MCF 10A (cell line): ENCODE data around the gene UBE2E1. TPM values are rescaled to one million over a fixed set of nuclear protein-coding genes. Genes with fewer than 3 reads are reported as not detected.
A peak's percentile ranks its signal among the peaks of the same experiment; 100 is the strongest.

ENCODE experiments used
- BruUV-seq: library from RNA; stranded (reverse); fragments of 400-500 nt; replicated peaks from 2 replicates; lab custom pipeline; 2021; lab: Mats Ljungman, UMichigan
- CTCF ChIA-PET: fragments of 300-600 bp; sonication (Branson Sonifier 250); formaldehyde crosslinking; extraction: SDS; loops from one replicate; lab custom pipeline; 2021; ENCODE audit warnings: antibody characterized with exemption, inconsistent platforms; lab: Yijun Ruan, JAX
- POLR2A ChIA-PET: fragments of 300-600, 350-650 bp; sonication (Branson Sonifier 250); formaldehyde crosslinking; extraction: SDS; loops from one replicate; lab custom pipeline; 2020; ENCODE audit warnings: antibody characterized with exemption, inconsistent platforms; lab: Yijun Ruan, JAX
- DNase-seq: peaks from one replicate; pipeline ENCODE4 v3.0.0-alpha.2; 2018; ENCODE audit not compliant: unreplicated experiment
- H3K27ac Mint-ChIP-seq: one replicate; pipeline ENCODE4 v1.8.0; 2022; ENCODE audit warnings: mild to moderate bottlenecking, low read depth, mixed read lengths; ENCODE audit not compliant: unreplicated experiment
- H3K27me3 Mint-ChIP-seq: one replicate; pipeline ENCODE4 v1.8.0; 2022; ENCODE audit warnings: mixed read lengths; ENCODE audit not compliant: insufficient read depth, unreplicated experiment
- H3K36me3 Mint-ChIP-seq: one replicate; pipeline ENCODE4 v1.8.0; 2022; ENCODE audit warnings: mild to moderate bottlenecking, moderate library complexity, mixed read lengths; ENCODE audit not compliant: insufficient read depth, unreplicated experiment
- H3K4me1 Mint-ChIP-seq: one replicate; pipeline ENCODE4 v1.8.0; 2022; ENCODE audit warnings: mixed read lengths; ENCODE audit not compliant: insufficient read depth, unreplicated experiment
- H3K4me3 Mint-ChIP-seq: one replicate; pipeline ENCODE4 v1.8.0; 2022; ENCODE audit warnings: mild to moderate bottlenecking, moderate library complexity, mixed read lengths; ENCODE audit not compliant: unreplicated experiment
- H3K9me3 Mint-ChIP-seq: one replicate; pipeline ENCODE4 v1.8.0; 2022; ENCODE audit warnings: mixed read lengths; ENCODE audit not compliant: unreplicated experiment
- intact Hi-C: fragments of 100-400 bp; cut with micrococcal nuclease; formaldehyde crosslinking; loops from 2 replicates; pipeline ENCODE4 v1.14.1; 2022
- total RNA-seq: library from RNA; stranded (reverse); gene quantifications from 2 replicates; pipeline ENCODE4 v1.2.3, GENCODE V29; 2022
- TF ChIP-seq, protein P1 (sequence below): fragments of 200-600 bp; IDR thresholded peaks from one replicate; pipeline ENCODE4 v1.8.0; 2022; ENCODE audit warnings: antibody characterized with exemption, mild to moderate bottlenecking; ENCODE audit not compliant: unreplicated experiment

UBE2E1 gene
- total RNA-seq, 1 experiment from 2014 or later = 128 TPM

DNA sequence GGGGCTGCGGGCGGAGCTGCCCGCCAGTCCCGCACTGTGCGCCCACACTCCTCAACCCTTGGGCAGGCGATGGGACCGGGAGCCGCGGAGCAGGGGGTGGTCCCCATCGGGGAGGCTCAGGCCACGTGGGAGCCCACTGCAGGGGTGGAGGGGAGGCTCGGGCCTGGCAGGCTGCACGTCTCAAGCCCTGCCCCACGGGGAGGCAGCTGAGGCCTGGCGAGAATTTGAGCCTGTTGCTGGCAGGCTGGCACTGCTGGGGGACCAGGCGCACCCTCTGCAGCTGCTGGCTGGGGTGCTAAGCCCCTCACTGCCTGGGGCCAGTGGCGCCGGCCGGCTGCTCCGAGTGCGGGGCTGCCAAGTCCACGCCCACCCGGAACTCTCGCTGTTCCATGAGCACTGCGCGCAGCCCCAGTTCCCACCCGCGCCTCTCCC lies 76.7 kb downstream of the UBE2E1 start:
- CTCF ChIA-PET = interaction anchor here (0.6 to 1.0 kb wide), 2 partner anchors 45 to 298 kb away, joined by 3 read pairs; no protein-coding TSS in a partner anchor
- no TSS peak for BruUV-seq
- Mint-ChIP-seq H3K4me3 (no peak overlapping the region), H3K9me3 (no peaks in the 10 kb centered on the region), H3K4me1 (peaks cover 8% of the 10 kb centered on the region), H3K27ac (no peak overlapping the region), H3K27me3 (no peaks in the 10 kb centered on the region), H3K36me3 (peaks cover 10% of the 10 kb centered on the region)
- no peak for DNase-seq
- TF ChIP-seq, protein P1, sequence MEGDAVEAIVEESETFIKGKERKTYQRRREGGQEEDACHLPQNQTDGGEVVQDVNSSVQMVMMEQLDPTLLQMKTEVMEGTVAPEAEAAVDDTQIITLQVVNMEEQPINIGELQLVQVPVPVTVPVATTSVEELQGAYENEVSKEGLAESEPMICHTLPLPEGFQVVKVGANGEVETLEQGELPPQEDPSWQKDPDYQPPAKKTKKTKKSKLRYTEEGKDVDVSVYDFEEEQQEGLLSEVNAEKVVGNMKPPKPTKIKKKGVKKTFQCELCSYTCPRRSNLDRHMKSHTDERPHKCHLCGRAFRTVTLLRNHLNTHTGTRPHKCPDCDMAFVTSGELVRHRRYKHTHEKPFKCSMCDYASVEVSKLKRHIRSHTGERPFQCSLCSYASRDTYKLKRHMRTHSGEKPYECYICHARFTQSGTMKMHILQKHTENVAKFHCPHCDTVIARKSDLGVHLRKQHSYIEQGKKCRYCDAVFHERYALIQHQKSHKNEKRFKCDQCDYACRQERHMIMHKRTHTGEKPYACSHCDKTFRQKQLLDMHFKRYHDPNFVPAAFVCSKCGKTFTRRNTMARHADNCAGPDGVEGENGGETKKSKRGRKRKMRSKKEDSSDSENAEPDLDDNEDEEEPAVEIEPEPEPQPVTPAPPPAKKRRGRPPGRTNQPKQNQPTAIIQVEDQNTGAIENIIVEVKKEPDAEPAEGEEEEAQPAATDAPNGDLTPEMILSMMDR = no peak
- POLR2A ChIA-PET = interaction anchor here (1.0 kb wide), 1 partner anchor 18 kb away, joined by 4 read pairs; no protein-coding TSS in a partner anchor
- intact Hi-C loops = no loop called here

- Mint-ChIP-seq H3K36me3 (peaks cover 20% of the 10 kb centered on the region), H3K27ac (no peak overlapping the region), H3K27me3 (no peaks in the 10 kb centered on the region), H3K4me1 (peaks cover 4% of the 10 kb centered on the region), H3K9me3 (no peaks in the 10 kb centered on the region), H3K4me3 (no peak overlapping the region)
- ChIA-PET CTCF (no interaction called here), POLR2A (interaction anchor here (1.0 to 1.1 kb wide), 2 partner anchors 10 to 23 kb away, joined by 3 to 4 read pairs; no protein-coding TSS in a partner anchor)
- TF ChIP-seq, protein P1 = no peak
- peak; percentile 26 for DNase-seq
- intact Hi-C loops = no loop called here
- no TSS peak for BruUV-seq
Measured at GRCh38 chr3:23884481-23884880, 78.7 kb downstream of the UBE2E1 start.

- intact Hi-C loops = loop anchor here (5.0 kb wide), 2 partner anchors 62 to 352 kb away; partner anchors contain the start of gene NR1D2
- peak; percentile 13 for DNase-seq
- TF ChIP-seq, protein P1 = no peak
- H3K4me3 Mint-ChIP-seq = no peak overlapping the region
- H3K36me3 Mint-ChIP-seq = peaks cover 24% of the 10 kb centered on the region
- BruUV-seq = no TSS peak
- ChIA-PET CTCF (interaction anchor here (0.6 kb wide), 2 partner anchors 54 to 702 kb away, joined by 3 read pairs; no protein-coding TSS in a partner anchor), POLR2A (interaction anchor here (0.9 to 1.0 kb wide), 2 partner anchors 11 to 31 kb away, joined by 3 to 4 read pairs; partner anchors contain the start of genes NKIRAS1 and RPL15)
- no peak overlapping the region for H3K27ac Mint-ChIP-seq
- no peaks in the 10 kb centered on the region for H3K9me3 Mint-ChIP-seq
- H3K4me1 Mint-ChIP-seq = peaks cover 6% of the 10 kb centered on the region
- H3K27me3 Mint-ChIP-seq = no peaks in the 10 kb centered on the region
Measured at GRCh38 chr3:23885210-23885609, 79.5 kb downstream of the UBE2E1 start.

- H3K4me3 Mint-ChIP-seq = no peak overlapping the region
- intact Hi-C loops = loop anchor here (5.0 kb wide), 2 partner anchors 61 to 351 kb away; partner anchors contain the start of gene NR1D2
- TF ChIP-seq, protein P1 = no peak
- peaks cover 26% of the 10 kb centered on the region for H3K36me3 Mint-ChIP-seq
- H3K27ac Mint-ChIP-seq = no peak overlapping the region
- no peaks in the 10 kb centered on the region for H3K9me3 Mint-ChIP-seq
- no TSS peak for BruUV-seq
- no peak for DNase-seq
- ChIA-PET POLR2A (interaction anchor here (0.6 kb wide), 2 partner anchors 61 to 1658 kb away, joined by 3 read pairs; no protein-coding TSS in a partner anchor), CTCF (interaction anchor here (0.5 to 1.0 kb wide), 2 partner anchors 16 to 73 kb away, joined by 3 read pairs; no protein-coding TSS in a partner anchor)
- no peaks in the 10 kb centered on the region for H3K27me3 Mint-ChIP-seq
- H3K4me1 Mint-ChIP-seq = peaks cover 6% of the 10 kb centered on the region
Measured at GRCh38 chr3:23886311-23886710, 80.6 kb downstream of the UBE2E1 start.
